Measurements from ENCODE around the gene TOMM22.

DNA sequence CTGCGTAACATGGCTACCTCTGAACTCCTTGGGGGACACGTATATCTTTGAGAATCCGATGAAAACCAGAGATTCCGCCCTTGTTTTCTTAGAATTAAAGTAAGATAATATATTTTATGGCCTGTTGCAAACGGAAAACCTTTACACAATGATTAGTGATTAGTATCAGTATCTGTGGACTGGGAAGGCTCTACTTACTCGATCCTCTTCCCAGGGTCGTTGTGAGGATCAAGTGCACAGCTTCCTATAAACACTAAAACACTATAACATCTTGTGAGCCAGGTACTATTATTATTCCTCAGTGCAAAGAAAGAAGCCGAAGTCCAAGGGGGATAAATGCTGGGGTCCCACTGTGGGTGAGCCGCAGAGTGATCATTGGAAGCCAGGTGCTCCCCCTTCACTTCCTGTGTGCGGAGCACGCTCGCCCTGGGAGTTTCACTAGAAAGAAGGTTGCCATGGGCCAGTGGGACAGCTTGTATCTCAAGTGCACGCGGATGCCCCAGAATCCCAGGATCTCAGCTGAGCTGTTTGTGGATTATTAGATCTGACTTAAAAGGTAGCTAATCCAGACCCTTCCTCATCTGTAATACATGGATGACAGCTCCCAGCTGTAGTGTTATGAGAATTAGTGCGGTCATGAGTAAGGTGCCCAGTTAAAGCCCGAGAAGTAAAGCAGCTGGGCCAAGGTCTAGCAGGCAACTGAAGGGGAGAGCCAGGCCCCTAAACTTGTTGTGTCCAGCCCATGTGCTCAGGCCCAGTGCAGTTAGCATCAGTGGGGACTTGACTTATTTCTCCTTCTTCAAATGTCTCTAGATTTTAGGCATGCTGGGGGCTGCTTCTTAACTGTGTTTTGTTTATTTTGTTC is 24.5 kb upstream of the TOMM22 start:
- TF ChIP-seq, protein P1, sequence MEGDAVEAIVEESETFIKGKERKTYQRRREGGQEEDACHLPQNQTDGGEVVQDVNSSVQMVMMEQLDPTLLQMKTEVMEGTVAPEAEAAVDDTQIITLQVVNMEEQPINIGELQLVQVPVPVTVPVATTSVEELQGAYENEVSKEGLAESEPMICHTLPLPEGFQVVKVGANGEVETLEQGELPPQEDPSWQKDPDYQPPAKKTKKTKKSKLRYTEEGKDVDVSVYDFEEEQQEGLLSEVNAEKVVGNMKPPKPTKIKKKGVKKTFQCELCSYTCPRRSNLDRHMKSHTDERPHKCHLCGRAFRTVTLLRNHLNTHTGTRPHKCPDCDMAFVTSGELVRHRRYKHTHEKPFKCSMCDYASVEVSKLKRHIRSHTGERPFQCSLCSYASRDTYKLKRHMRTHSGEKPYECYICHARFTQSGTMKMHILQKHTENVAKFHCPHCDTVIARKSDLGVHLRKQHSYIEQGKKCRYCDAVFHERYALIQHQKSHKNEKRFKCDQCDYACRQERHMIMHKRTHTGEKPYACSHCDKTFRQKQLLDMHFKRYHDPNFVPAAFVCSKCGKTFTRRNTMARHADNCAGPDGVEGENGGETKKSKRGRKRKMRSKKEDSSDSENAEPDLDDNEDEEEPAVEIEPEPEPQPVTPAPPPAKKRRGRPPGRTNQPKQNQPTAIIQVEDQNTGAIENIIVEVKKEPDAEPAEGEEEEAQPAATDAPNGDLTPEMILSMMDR (IDR thresholded peaks at IDR 0.05; ENCODE audit: low read depth, low read length) = no peak
- TF ChIP-seq POLR2A (IDR thresholded peaks at IDR 0.05; ENCODE audit: extremely low read depth, insufficient read length) (no peak), MYC (IDR thresholded peaks at IDR 0.05; ENCODE audit: low read depth, low read length) (no peak)
- TF ChIP-seq, protein P2, sequence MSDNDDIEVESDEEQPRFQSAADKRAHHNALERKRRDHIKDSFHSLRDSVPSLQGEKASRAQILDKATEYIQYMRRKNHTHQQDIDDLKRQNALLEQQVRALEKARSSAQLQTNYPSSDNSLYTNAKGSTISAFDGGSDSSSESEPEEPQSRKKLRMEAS (IDR thresholded peaks at IDR 0.05; ENCODE audit: low read depth, low read length) = no peak
